ENCODE measurements around the gene SPRED3. TPM values are rescaled to one million over a fixed set of nuclear protein-coding genes. Genes with fewer than 3 reads are reported as not detected.

Gene SPRED3
- total RNA-seq, 3 donors from 2014 or later = 0.16 to 0.66 (median 0.29) TPM

GRCh38 chr19:38374332-38375097 lies 14.0 kb upstream of the SPRED3 start, which contains the start of gene PSMD8:
PSMD8 (plus strand) TSS chr19:38374571; CDS start chr19:38374602, 31 bp downstream.
- no peaks in the 10 kb centered on the region for H3K9me3 ChIP-seq
- intact Hi-C loops (cut with DNase I; ENCODE audit: low total_unique reads) = no loop called here
- H3K4me3 ChIP-seq = peak within 1 kb of the TSS; percentile 75 to 90 (median 87)
- H3K27me3 ChIP-seq = no peaks in the 10 kb centered on the region
- peak within 1 kb of the TSS; percentile 92 for H3K27ac ChIP-seq
- no peaks in the 10 kb centered on the region for H3K36me3 ChIP-seq
- TF ChIP-seq POLR2AphosphoS5 (IDR thresholded peaks at IDR 0.05) (peak; percentile 91 to 97 (median 96)), POLR2A (IDR thresholded peaks at IDR 0.05) (peak; percentile 87)
- TF ChIP-seq, protein P1, sequence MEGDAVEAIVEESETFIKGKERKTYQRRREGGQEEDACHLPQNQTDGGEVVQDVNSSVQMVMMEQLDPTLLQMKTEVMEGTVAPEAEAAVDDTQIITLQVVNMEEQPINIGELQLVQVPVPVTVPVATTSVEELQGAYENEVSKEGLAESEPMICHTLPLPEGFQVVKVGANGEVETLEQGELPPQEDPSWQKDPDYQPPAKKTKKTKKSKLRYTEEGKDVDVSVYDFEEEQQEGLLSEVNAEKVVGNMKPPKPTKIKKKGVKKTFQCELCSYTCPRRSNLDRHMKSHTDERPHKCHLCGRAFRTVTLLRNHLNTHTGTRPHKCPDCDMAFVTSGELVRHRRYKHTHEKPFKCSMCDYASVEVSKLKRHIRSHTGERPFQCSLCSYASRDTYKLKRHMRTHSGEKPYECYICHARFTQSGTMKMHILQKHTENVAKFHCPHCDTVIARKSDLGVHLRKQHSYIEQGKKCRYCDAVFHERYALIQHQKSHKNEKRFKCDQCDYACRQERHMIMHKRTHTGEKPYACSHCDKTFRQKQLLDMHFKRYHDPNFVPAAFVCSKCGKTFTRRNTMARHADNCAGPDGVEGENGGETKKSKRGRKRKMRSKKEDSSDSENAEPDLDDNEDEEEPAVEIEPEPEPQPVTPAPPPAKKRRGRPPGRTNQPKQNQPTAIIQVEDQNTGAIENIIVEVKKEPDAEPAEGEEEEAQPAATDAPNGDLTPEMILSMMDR (IDR thresholded peaks at IDR 0.05) = no peak
- H3K4me1 ChIP-seq = peaks cover 7 to 12% of the 10 kb centered on the region in 2 donors
- DNase-seq (ENCODE audit: low spot score in 2 of 2) = peak; percentile 99

DNA sequence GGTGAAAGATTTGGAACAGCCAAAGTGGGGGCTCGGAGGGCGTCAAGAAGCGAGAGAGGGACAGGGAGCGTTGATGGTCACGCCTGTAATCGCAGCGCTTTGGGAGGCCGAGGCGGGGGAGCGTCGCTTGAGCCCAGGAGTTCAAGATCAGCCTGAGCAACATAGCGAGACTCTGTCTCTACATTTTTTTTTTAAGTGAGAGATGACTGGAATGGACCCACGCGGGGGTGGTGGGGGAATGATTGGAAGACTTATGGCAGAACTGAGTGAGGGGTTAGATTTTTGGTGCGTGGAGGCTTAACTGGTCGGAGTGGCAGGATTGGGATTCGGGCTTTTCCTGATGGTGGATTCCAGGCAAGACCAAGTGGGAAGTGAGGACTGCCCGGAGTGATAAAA lies 13.4 kb upstream of the SPRED3 start:
- Histone ChIP-seq H3K4me1 (peaks cover 7 to 12% of the 10 kb centered on the region in 2 donors), H3K4me3 (peak overlapping the region; percentile 75 to 90 (median 87)), H3K9me3 (no peaks in the 10 kb centered on the region), H3K27me3 (no peaks in the 10 kb centered on the region), H3K36me3 (no peaks in the 10 kb centered on the region), H3K27ac (peak overlapping the region; percentile 92)
- TF ChIP-seq, protein P1 (IDR thresholded peaks at IDR 0.05) = no peak
- TF ChIP-seq POLR2AphosphoS5 (IDR thresholded peaks at IDR 0.05) (no peak), POLR2A (IDR thresholded peaks at IDR 0.05) (no peak)
- DNase-seq (ENCODE audit: low spot score in 2 of 2) = no peak
- intact Hi-C loops (cut with DNase I; ENCODE audit: low total_unique reads) = no loop called here

DNA sequence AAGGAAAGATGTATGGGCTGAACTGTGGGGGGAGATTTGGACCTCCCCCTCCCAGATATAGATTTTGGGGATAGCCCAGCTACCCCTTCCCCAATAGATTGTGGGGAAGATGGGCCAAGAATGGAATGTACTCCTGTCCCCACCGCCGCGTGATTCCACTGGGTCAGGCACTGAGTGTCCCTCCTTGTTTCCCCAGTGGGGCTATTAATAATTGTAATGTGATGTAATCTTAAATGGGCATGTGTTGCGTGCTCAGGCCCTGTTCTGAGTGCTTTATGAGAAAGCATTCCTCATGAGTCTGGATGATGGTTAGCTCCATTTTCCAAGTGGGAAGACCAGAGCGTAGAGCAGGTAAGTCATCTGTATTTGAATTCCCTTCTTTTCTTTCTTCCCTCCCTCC lies 12.7 kb upstream of the SPRED3 start:
- DNase-seq (ENCODE audit: low spot score in 2 of 2) = no peak
- no peak overlapping the region for H3K27ac ChIP-seq
- no peaks in the 10 kb centered on the region for H3K27me3 ChIP-seq
- H3K4me3 ChIP-seq = peak overlapping the region; percentile 75 to 90 (median 87)
- TF ChIP-seq POLR2A (IDR thresholded peaks at IDR 0.05) (no peak), POLR2AphosphoS5 (IDR thresholded peaks at IDR 0.05) (no peak)
- TF ChIP-seq, protein P1 (IDR thresholded peaks at IDR 0.05) = no peak
- peaks cover 7 to 12% of the 10 kb centered on the region in 2 donors for H3K4me1 ChIP-seq
- intact Hi-C loops (cut with DNase I; ENCODE audit: low total_unique reads) = no loop called here
- H3K36me3 ChIP-seq = peaks cover under 1% of the 10 kb centered on the region
- H3K9me3 ChIP-seq = no peaks in the 10 kb centered on the region

- H3K27ac ChIP-seq = no peak overlapping the region
- peak overlapping the region in 1 of 3 donors; percentile 87 for H3K4me3 ChIP-seq
- no peaks in the 10 kb centered on the region for H3K9me3 ChIP-seq
- TF ChIP-seq POLR2A (IDR thresholded peaks at IDR 0.05) (no peak), POLR2AphosphoS5 (IDR thresholded peaks at IDR 0.05) (no peak)
- TF ChIP-seq, protein P1 (IDR thresholded peaks at IDR 0.05) = no peak
- H3K27me3 ChIP-seq = no peaks in the 10 kb centered on the region
- intact Hi-C loops (cut with DNase I; ENCODE audit: low total_unique reads) = no loop called here
- peaks cover 4% of the 10 kb centered on the region for H3K36me3 ChIP-seq
- peaks cover 7 to 12% of the 10 kb centered on the region in 2 donors for H3K4me1 ChIP-seq
- no peak for DNase-seq (ENCODE audit: low spot score in 2 of 2)
These were observed 11.9 kb upstream of the SPRED3 start for GRCh38 chr19:38376576-38376975.

DNA sequence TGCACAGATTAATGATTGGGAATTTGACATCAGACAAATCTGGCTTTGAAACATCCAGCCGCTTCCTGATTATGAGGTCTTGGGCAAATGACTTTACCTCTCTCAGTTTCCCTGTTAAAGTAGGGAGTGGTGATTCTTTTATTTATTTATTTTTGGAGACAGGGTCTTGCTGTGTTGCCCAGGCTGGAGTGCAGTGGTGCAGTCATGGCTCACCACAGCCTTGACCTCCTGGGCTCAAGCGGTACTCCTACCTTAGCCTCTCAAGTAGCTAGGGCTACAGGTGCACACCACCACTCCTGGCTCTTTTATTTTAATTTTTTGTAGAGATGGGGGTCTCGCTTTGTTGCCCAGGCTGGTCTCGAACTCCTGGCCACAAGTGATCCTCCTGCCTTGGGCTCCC lies 11.4 kb upstream of the SPRED3 start:
- no peaks in the 10 kb centered on the region for H3K9me3 ChIP-seq
- H3K4me1 ChIP-seq = peaks cover 7 to 12% of the 10 kb centered on the region in 2 donors
- DNase-seq (ENCODE audit: low spot score in 2 of 2) = no peak
- intact Hi-C loops (cut with DNase I; ENCODE audit: low total_unique reads) = no loop called here
- H3K27me3 ChIP-seq = no peaks in the 10 kb centered on the region
- H3K27ac ChIP-seq = no peak overlapping the region
- H3K4me3 ChIP-seq = no peak overlapping the region
- peaks cover 4% of the 10 kb centered on the region for H3K36me3 ChIP-seq
- TF ChIP-seq POLR2AphosphoS5 (IDR thresholded peaks at IDR 0.05) = no peak
- TF ChIP-seq, protein P1 (IDR thresholded peaks at IDR 0.05) = no peak
- TF ChIP-seq POLR2A (IDR thresholded peaks at IDR 0.05) = no peak
